ENCODE measurements around the gene COL16A1.

- TF ChIP-seq CTCF (IDR thresholded peaks at IDR 0.05) (no peak), POLR2A (IDR thresholded peaks at IDR 0.05) (no peak), POLR2AphosphoS5 (IDR thresholded peaks at IDR 0.05) (no peak), EP300 (IDR thresholded peaks at IDR 0.05; ENCODE audit: low read depth) (no peak)
Measured at GRCh38 chr1:31718327-31718897, 14.6 kb upstream of the COL16A1 start.

All from transverse colon (tissue), 4 donors.